GM12874 (cell line): ENCODE measurements around the gene LRRC4C.

Experiments used
- TF ChIP-seq, protein P1 (sequence below): IDR thresholded peaks from 2 replicates; pipeline ENCODE4 v1.5.1; 2011; ENCODE audit warnings: low read depth, mild to moderate bottlenecking, control low read depth, low read length, moderate library complexity; ENCODE audit not compliant: insufficient read depth

LRRC4C gene

DNA sequence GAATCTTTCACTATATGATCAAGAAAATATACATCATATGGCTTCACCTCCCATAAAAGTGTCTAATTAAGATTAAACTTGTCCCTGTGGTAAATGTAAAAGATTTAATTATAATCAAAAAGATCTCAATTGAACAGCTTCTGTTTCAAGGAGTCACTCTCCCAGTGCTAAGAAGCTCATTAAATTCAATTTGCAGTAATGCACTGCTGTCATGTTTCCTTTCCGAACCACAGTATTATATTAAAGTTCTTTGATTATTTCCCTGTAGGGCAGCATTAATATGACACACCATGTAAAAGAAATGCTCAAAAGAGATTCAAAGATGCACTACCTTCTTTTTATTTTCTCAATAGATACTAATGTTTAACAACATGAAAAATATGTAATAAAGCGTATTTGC is 758.4 kb downstream of the LRRC4C start:
- TF ChIP-seq, protein P1, sequence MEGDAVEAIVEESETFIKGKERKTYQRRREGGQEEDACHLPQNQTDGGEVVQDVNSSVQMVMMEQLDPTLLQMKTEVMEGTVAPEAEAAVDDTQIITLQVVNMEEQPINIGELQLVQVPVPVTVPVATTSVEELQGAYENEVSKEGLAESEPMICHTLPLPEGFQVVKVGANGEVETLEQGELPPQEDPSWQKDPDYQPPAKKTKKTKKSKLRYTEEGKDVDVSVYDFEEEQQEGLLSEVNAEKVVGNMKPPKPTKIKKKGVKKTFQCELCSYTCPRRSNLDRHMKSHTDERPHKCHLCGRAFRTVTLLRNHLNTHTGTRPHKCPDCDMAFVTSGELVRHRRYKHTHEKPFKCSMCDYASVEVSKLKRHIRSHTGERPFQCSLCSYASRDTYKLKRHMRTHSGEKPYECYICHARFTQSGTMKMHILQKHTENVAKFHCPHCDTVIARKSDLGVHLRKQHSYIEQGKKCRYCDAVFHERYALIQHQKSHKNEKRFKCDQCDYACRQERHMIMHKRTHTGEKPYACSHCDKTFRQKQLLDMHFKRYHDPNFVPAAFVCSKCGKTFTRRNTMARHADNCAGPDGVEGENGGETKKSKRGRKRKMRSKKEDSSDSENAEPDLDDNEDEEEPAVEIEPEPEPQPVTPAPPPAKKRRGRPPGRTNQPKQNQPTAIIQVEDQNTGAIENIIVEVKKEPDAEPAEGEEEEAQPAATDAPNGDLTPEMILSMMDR, result no peak

DNA sequence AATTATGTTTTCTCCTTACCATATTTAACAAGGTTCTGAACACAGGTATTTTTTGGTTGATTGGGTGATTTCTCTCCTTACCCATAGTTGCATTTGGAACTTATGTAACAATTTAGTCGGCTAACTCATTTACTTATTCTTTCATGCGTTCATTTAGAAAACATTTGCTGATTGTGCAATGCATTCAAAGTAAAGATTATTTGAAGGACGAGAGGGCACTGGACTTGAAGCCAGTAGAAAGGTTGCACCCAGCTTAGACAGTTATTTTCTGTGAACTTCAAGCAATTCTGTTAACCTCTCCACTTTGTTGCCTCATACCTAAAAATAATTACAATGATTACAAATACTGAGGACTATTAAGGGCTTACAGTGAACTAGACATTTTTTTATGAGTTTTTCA is 769.6 kb downstream of the LRRC4C start:
- TF ChIP-seq, protein P1, result no peak

DNA sequence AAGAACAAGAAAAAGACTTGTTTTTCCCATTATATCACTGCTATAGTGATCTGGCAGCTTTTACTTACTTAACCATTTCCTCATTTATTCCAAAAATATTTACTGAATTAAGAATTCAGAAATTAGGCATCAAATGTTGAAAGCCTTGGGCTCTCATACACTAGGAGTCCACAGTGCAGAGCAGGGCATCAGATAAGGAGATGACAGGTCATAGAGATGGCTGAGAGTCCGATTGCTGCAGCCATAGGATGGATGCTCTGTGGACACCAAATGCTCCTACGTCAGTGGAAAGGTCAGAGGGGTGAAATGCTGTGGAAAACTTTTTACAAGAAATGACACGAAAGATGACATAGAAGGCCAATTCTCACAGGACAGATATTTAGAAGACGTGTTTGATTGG is 771.1 kb downstream of the LRRC4C start:
- TF ChIP-seq, protein P1, result no peak

DNA sequence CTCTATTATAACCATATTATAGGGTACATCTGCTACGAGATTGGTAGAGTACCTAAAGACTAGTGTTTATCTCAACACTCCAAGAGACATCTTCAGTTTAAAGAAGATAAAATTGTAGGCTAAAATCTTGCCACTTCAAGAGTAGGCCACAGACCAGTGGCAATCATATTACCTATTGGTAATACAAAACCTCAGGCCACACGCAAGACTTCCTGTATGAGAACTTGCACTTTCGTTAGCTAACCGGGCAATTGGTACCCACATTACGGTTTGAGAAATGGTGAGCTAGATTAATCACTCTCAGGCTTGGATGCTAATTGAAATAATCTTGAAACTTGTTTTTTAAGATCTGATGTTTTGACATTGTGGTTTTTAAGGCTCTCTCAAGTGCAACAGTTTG is 772.7 kb downstream of the LRRC4C start:
- TF ChIP-seq, protein P1, result no peak

DNA sequence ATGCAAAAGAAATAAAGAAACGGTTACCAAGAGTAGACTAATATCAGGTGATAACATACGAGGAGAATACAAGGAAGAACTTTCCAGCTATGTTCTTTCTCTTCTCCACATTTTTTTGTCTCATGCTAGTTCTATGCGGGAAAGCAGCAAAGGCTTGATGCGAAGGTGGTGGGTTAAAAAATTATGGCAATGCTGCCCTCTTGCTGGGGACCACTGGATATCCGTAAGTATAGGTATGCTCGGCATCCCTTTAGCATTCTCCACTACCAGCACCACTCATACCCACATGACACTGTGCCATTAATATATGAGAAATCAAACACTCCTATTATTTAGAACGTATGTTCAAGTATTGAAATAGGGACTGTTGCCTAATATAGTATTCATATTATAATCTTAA is 776.4 kb downstream of the LRRC4C start:
- TF ChIP-seq, protein P1, result no peak

DNA sequence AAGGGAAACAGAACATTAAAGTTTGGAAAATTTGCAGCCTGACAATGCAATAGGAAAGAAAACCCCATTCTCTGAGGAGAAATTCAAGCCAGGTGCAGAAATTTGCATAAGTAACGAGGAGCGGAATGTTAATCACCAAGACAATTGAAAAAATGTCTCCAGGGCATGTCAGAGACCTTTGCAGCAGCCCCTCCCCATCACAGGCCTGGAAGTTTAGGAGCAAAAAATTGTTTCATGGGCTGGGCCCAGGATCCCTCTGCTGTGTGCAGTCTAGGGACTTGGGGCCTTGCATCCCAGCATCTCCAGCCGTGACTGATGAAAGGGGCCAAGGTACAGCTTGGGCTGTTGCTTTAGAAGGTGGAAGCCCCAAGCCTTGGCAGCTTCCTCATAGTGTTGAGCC is 780.2 kb downstream of the LRRC4C start:
- TF ChIP-seq, protein P1, result no peak

DNA sequence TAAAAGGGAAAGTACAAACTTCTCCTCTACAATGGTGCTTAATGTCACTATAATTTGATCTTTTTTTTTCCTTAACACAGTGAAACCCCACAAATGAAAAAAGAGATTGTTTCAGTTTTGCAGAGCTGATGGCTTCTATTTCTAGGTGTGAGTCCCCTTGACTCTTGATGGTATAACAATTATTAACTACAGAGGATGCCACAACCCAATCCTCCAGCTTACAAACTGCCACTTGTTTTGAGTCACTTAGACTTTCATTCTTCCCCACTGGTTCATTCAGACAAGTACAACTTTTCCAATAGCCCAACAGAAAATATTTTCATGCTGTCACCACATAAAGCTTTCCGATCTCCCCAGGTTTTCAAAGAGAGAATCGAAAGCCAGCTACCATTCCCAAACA is 812.2 kb downstream of the LRRC4C start:
- TF ChIP-seq, protein P1, result no peak

DNA sequence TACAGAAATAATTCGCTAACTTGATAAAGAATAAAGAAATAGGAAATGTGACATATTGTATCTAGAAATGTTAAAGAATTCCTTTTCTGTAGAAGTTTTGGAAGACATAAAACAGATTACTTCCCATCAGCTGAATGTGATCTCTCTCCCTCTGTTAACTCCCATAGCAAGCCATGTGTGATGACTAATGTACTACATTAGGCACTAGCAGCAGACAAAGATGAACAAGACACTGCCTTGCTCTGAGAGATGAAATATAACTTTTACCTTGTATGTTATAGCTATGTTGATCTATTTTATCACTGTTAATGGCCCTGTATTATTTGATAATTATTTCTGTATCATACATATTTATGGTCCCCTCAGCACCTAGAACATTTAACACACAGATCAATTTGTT is 817.2 kb downstream of the LRRC4C start:
- TF ChIP-seq, protein P1, result no peak
